Neural crest cell (in vitro differentiated cells): ENCODE data around the gene SVEP1. TPM values are rescaled to one million over a fixed set of nuclear protein-coding genes. Genes with fewer than 3 reads are reported as not detected.

Experiments
- DNase-seq: peaks from one replicate; pipeline ENCODE4 v3.0.0; 2021; ENCODE audit warnings: low read depth, mixed read lengths, low spot score
- H3K27ac Mint-ChIP-seq: one replicate; pipeline ENCODE4 v1.8.0; 2021; ENCODE audit warnings: mild to moderate bottlenecking, mixed read lengths; ENCODE audit not compliant: unreplicated experiment
- H3K27me3 Mint-ChIP-seq: 2 replicates; pipeline ENCODE4 v1.8.0; 2021; ENCODE audit warnings: low read depth, mild to moderate bottlenecking, mixed read lengths
- H3K36me3 Mint-ChIP-seq: 2 replicates; pipeline ENCODE4 v1.8.0; 2021; ENCODE audit warnings: low read depth, mild to moderate bottlenecking, mixed read lengths
- H3K4me1 Mint-ChIP-seq: 2 replicates; pipeline ENCODE4 v1.8.0; 2021; ENCODE audit warnings: mixed read lengths
- H3K4me3 Mint-ChIP-seq: one replicate; pipeline ENCODE4 v1.8.0; 2021; ENCODE audit warnings: mild to moderate bottlenecking, mixed read lengths
- H3K9me3 Mint-ChIP-seq: 2 replicates; pipeline ENCODE4 v1.8.0; 2021; ENCODE audit warnings: mixed read lengths
- CTCF ChIP-seq: fragments of 200-600 bp; sonication (generic); conservative IDR thresholded peaks from 2 replicates; pipeline ENCODE4 v1.5.0; 2021; ENCODE audit warnings: antibody characterized with exemption, mild to moderate bottlenecking
- total RNA-seq: library from RNA; stranded (reverse); gene quantifications from 2 replicates; pipeline ENCODE4 v1.2.1, GENCODE V29; 2021

The SVEP1 gene
- total RNA-seq, 1 donor from 2014 or later: 1.3 TPM

GRCh38 chr9:110344821-110345220 lies 234.7 kb downstream of the SVEP1 start:
- TF ChIP-seq CTCF: no peak
- peaks cover 3% of the 10 kb centered on the region for H3K9me3 Mint-ChIP-seq
- H3K4me3 Mint-ChIP-seq: no peak overlapping the region
- DNase-seq: no peak
- no peak overlapping the region for H3K27ac Mint-ChIP-seq
- H3K4me1 Mint-ChIP-seq: no peaks in the 10 kb centered on the region
- H3K36me3 Mint-ChIP-seq: no peaks in the 10 kb centered on the region
- no peaks in the 10 kb centered on the region for H3K27me3 Mint-ChIP-seq

GRCh38 chr9:110343551-110343950 lies 236.0 kb downstream of the SVEP1 start:
- no peaks in the 10 kb centered on the region for H3K36me3 Mint-ChIP-seq
- TF ChIP-seq CTCF: no peak
- H3K9me3 Mint-ChIP-seq: peaks cover 3% of the 10 kb centered on the region
- no peak for DNase-seq
- no peak overlapping the region for H3K4me3 Mint-ChIP-seq
- H3K4me1 Mint-ChIP-seq: no peaks in the 10 kb centered on the region
- no peak overlapping the region for H3K27ac Mint-ChIP-seq
- no peaks in the 10 kb centered on the region for H3K27me3 Mint-ChIP-seq

GRCh38 chr9:110340306-110340705 lies 239.2 kb downstream of the SVEP1 start:
- H3K36me3 Mint-ChIP-seq: no peaks in the 10 kb centered on the region
- H3K9me3 Mint-ChIP-seq: peaks cover 3% of the 10 kb centered on the region
- DNase-seq: no peak
- H3K27me3 Mint-ChIP-seq: no peaks in the 10 kb centered on the region
- H3K27ac Mint-ChIP-seq: no peak overlapping the region
- H3K4me1 Mint-ChIP-seq: no peaks in the 10 kb centered on the region
- TF ChIP-seq CTCF: peak; percentile 26
- H3K4me3 Mint-ChIP-seq: no peak overlapping the region

- Mint-ChIP-seq H3K36me3 (no peaks in the 10 kb centered on the region), H3K4me1 (no peaks in the 10 kb centered on the region), H3K4me3 (no peak overlapping the region), H3K27ac (no peak overlapping the region), H3K9me3 (peaks cover 3% of the 10 kb centered on the region), H3K27me3 (no peaks in the 10 kb centered on the region)
- no peak for TF ChIP-seq CTCF
- DNase-seq: no peak
These were observed 241.4 kb downstream of the SVEP1 start for GRCh38 chr9:110338143-110338542.

- Mint-ChIP-seq H3K27me3 (no peaks in the 10 kb centered on the region), H3K4me1 (no peaks in the 10 kb centered on the region), H3K36me3 (no peaks in the 10 kb centered on the region), H3K9me3 (peaks cover 3% of the 10 kb centered on the region), H3K4me3 (no peak within 1 kb of the TSS), H3K27ac (no peak within 1 kb of the TSS)
- TF ChIP-seq CTCF: no peak
- DNase-seq: no peak
These were observed 241.8 kb downstream of the SVEP1 start, which contains the start of gene TXNDC8 for GRCh38 chr9:110337727-110338126. TSS of gene TXNDC8 (minus strand) at chr9:110337863.

- no peaks in the 10 kb centered on the region for H3K4me1 Mint-ChIP-seq
- no peaks in the 10 kb centered on the region for H3K36me3 Mint-ChIP-seq
- H3K4me3 Mint-ChIP-seq: no peak overlapping the region
- DNase-seq: no peak
- H3K27ac Mint-ChIP-seq: no peak overlapping the region
- H3K9me3 Mint-ChIP-seq: peaks cover 3% of the 10 kb centered on the region
- no peak for TF ChIP-seq CTCF
- H3K27me3 Mint-ChIP-seq: no peaks in the 10 kb centered on the region
These were observed 243.2 kb downstream of the SVEP1 start for GRCh38 chr9:110336363-110336762.
